ENCODE results near the gene IGSF8.

DNA sequence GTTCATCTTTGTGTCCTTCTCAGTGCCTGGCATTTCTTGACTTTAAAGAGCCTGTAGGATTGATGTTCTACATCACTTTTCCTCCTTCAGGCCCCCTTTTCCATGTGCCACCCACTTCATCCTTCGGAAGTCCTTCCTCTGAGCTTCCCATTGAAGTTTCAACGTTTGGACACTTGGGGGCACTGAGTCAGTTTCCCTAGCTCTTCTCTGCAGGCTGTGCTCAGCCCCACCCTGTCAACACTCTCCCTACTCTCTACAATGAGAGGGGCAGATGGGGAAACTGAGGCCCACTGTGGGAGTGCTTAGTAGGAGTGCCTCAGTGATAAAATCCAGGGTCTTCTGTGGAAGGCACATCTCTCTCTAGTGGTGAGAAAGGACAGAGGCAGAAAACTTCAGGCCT is 40.3 kb downstream of the IGSF8 start:
- TF ChIP-seq CTCF (IDR thresholded peaks at IDR 0.05) (no peak), POLR2A (IDR thresholded peaks at IDR 0.05) (no peak)
